A549 (cell line): Measurements from ENCODE around the gene TNFAIP2. TPM values are rescaled to one million over a fixed set of nuclear protein-coding genes. Genes with fewer than 3 reads are reported as not detected.

Experiments
- ATAC-seq, 2 experiments: fragments of 200-7000 bp in 1 of 2; fragments of >200 bp in 1 of 2; cut with Nextera tagmentation in 1 of 2; cut with Tn5 transposase in 1 of 2; 3 replicates each; pipeline versions ENCODE4 v1.8.0 to v1.9.1; 2018 to 2020; ENCODE audit warnings: mild to moderate bottlenecking in 1 of 2, moderate library complexity in 1 of 2
- CTCF ChIA-PET: fragments of 300-600 bp; sonication (Branson Sonifier 250); formaldehyde crosslinking; extraction: SDS; loops from one replicate; lab custom pipeline; 2021; ENCODE audit warnings: antibody characterized with exemption, inconsistent platforms; lab: Yijun Ruan, JAX
- POLR2A ChIA-PET: fragments of 350-600 bp; formaldehyde crosslinking; extraction: SDS; loops from one replicate; lab custom pipeline; 2021; ENCODE audit warnings: antibody characterized with exemption, inconsistent platforms; lab: Yijun Ruan, JAX
- DNase-seq, 2 experiments: peaks; one replicate each; pipeline versions ENCODE4 v3.0.0 to v3.0.0-alpha.2; 2011 to 2016; ENCODE audit warnings: low read depth in 1 of 2, low spot score in 1 of 2
- FAIRE-seq: peaks from 2 replicates; lab custom pipeline; 2011; peaks lifted over from hg19 to GRCh38; lab: Jason Lieb, UNC
- H3K27ac ChIP-seq, 2 experiments: fragments of >200 bp; sonication (Bioruptor Twin); formaldehyde crosslinking; 3 replicates each; pipeline ENCODE4 v1.5.1; 2016 to 2017
- H3K4me1 ChIP-seq: fragments of >200 bp; sonication (Bioruptor Twin); formaldehyde crosslinking; 3 replicates; pipeline ENCODE4 v1.6.1; 2016
- H3K4me2 ChIP-seq: fragments of >200 bp; sonication (Bioruptor Twin); formaldehyde crosslinking; 3 replicates; pipeline ENCODE4 v1.6.1; 2016
- H3K4me3 ChIP-seq: fragments of >200 bp; sonication (Bioruptor Twin); formaldehyde crosslinking; 3 replicates; pipeline ENCODE4 v1.5.1; 2016
- H3K9me3 ChIP-seq: fragments of >200 bp; sonication (Bioruptor Twin); formaldehyde crosslinking; 3 replicates; pipeline ENCODE4 v1.6.1; 2016
- BHLHE40 ChIP-seq: IDR thresholded peaks from 2 replicates; pipeline ENCODE4 v1.6.1; 2012; ENCODE audit warnings: low read depth, low read length, inconsistent platforms
- CBX8 ChIP-seq: fragments of 200-600 bp; sonication (generic); IDR thresholded peaks from 2 replicates; pipeline ENCODE4 v1.6.1; 2016
- CHD4 ChIP-seq: fragments of 200-600 bp; sonication (generic); IDR thresholded peaks from 2 replicates; pipeline ENCODE4 v1.6.1; 2016; ENCODE audit warnings: antibody characterized with exemption, mild to moderate bottlenecking, borderline replicate concordance
- CTCF ChIP-seq: fragments of >200 bp; sonication (Bioruptor Twin); formaldehyde crosslinking; IDR thresholded peaks from 3 replicates; pipeline ENCODE4 v1.5.1; 2016
- EHF ChIP-seq: fragments of 250-450 bp; sonication (Bioruptor Pico); IDR thresholded peaks from 2 replicates; pipeline ENCODE4 v1.5.0; 2020; ENCODE audit warnings: mild to moderate bottlenecking
- FOSB ChIP-seq: fragments of 250-450 bp; sonication (Bioruptor Pico); IDR thresholded peaks from 2 replicates; pipeline ENCODE4 v1.5.0; 2020; ENCODE audit warnings: mild to moderate bottlenecking, moderate library complexity
- HEYL ChIP-seq: fragments of 250-450 bp; sonication (Bioruptor Pico); IDR thresholded peaks from 2 replicates; pipeline ENCODE4 v1.8.0; 2021; ENCODE audit warnings: mild to moderate bottlenecking, moderate library complexity
- HOXA7 ChIP-seq: fragments of 250-450 bp; sonication (Bioruptor Pico); IDR thresholded peaks from 2 replicates; pipeline ENCODE4 v1.5.0; 2020; ENCODE audit warnings: mild to moderate bottlenecking, moderate library complexity
- HOXB13 ChIP-seq: fragments of 250-450 bp; sonication (Bioruptor Pico); IDR thresholded peaks from 2 replicates; pipeline ENCODE4 v1.5.0; 2020; ENCODE audit warnings: low read depth, mild to moderate bottlenecking, moderate library complexity
- JUN ChIP-seq, 2 experiments: fragments of >200 bp; sonication (Bioruptor Twin); formaldehyde crosslinking; IDR thresholded peaks; 2 replicates in 1 of 2; 3 replicates in 1 of 2; pipeline ENCODE4 v1.6.1; 2016 to 2017
- KDM1A ChIP-seq: fragments of 200-600 bp; sonication (generic); IDR thresholded peaks from 2 replicates; pipeline ENCODE4 v1.6.1; 2016; ENCODE audit warnings: low read depth, mild to moderate bottlenecking
- KDM5A ChIP-seq: fragments of 200-600 bp; sonication (generic); IDR thresholded peaks from 2 replicates; pipeline ENCODE4 v1.6.1; 2016; ENCODE audit warnings: antibody characterized with exemption, mild to moderate bottlenecking
- MAFK ChIP-seq: fragments of 450-650 bp; IDR thresholded peaks from 2 replicates; pipeline ENCODE4 v1.6.1; 2014; ENCODE audit not compliant: partially characterized antibody
- NFE2L2 ChIP-seq: fragments of 150-350 bp; conservative IDR thresholded peaks from 2 replicates; pipeline ENCODE4 v1.6.1; 2014; ENCODE audit warnings: low read length
- NPAS2 ChIP-seq: fragments of 250-450 bp; sonication (Bioruptor Pico); IDR thresholded peaks from 2 replicates; pipeline ENCODE4 v1.8.0; 2022; ENCODE audit warnings: mild to moderate bottlenecking, moderate library complexity, borderline replicate concordance
- POLR2A ChIP-seq: IDR thresholded peaks from 2 replicates; pipeline ENCODE4 v1.6.1; 2012; ENCODE audit warnings: mild to moderate bottlenecking, low read length
- RAD21 ChIP-seq, 2 experiments: fragments of >200 bp in 1 of 2; sonication (Bioruptor Twin) in 1 of 2; formaldehyde crosslinking in 1 of 2; IDR thresholded peaks in 1 of 2; conservative IDR thresholded peaks in 1 of 2; 2 replicates in 1 of 2; 3 replicates in 1 of 2; pipeline ENCODE4 v1.6.1; 2012 to 2018; ENCODE audit warnings: inconsistent platforms in 1 of 2
- RFX5 ChIP-seq: fragments of 450-650 bp; IDR thresholded peaks from 2 replicates; pipeline ENCODE4 v1.7.1; 2014; ENCODE audit warnings: antibody characterized with exemption, mild to moderate bottlenecking, moderate library complexity
- SMC3 ChIP-seq: fragments of >200 bp; sonication (Bioruptor Twin); formaldehyde crosslinking; IDR thresholded peaks from 3 replicates; pipeline ENCODE4 v1.6.1; 2018; ENCODE audit warnings: inconsistent platforms
- SREBF2 ChIP-seq: fragments of 450-650 bp; IDR thresholded peaks from 2 replicates; pipeline ENCODE4 v1.6.1; 2014; ENCODE audit warnings: mild to moderate bottlenecking, moderate library complexity
- ZFP36 ChIP-seq: fragments of 450-650 bp; IDR thresholded peaks from 2 replicates; pipeline ENCODE4 v1.6.1; 2014; ENCODE audit warnings: borderline replicate concordance; ENCODE audit not compliant: partially characterized antibody
- ZNF302 ChIP-seq: fragments of 250-450 bp; sonication (Bioruptor Pico); IDR thresholded peaks from 2 replicates; pipeline ENCODE4 v1.9.0; 2021; ENCODE audit warnings: inconsistent platforms, mild to moderate bottlenecking, moderate library complexity
- WGBS: methylation state at CpG from one replicate; pipeline ENCODE4 v1.1.6; 2017; ENCODE audit errors: missing lambda C conversion rate; 5-methylcytosine and 5-hydroxymethylcytosine counted together
- polyA plus RNA-seq, 4 experiments: library from polyadenylated mRNA; depleted of rRNA in 3 of 4; stranded (reverse); fragments of >200 nt; fragmentation: RNase III in 1 of 4; extraction: RNeasy Plus Mini Kit Qiagen cat#74134 plus additional on column Dnase treatment in 1 of 4; gene quantifications; 2 replicates in 3 of 4; 3 replicates in 1 of 4; pipeline ENCODE4 v1.2.3, GENCODE V29; 2011 to 2017
- TF ChIP-seq, protein P1 (sequence below): IDR thresholded peaks from 2 replicates; pipeline ENCODE4 v1.6.1; 2012

Gene TNFAIP2
- polyA plus RNA-seq, 2 of the 4 experiments (the other 2 are of a cell fraction), result 222 to 254 TPM

DNA sequence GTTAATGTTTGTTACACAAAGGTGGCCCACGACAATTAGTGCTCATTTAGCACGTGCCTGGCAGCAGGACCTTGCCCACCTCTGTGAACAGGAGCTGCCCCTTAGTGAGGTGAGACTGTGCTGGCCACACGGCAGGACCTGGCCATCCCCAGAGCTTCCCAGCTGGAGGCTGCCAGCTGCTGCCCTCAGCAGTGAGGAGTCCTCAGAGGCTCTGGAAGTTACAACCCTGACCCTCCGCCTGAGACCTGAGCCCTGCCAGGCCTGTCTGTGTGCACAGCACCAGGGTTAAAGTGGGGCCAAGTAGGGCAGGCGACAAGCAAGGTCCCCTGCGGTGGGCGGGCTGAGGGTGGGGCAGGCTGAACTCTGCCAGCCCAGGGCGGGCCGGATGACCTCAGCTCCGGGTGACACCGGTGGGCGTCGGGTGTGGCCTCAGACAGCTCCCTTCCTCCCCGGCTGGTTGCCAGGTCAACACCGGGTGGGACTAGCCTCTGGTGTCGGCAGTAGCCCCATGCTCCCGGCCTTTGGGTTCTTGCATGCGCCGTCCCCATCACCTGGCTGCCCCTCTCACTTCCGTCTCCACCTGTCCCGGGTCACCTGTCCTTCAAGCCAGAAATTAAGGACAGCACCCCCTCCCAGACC lies 48.4 kb upstream of the TNFAIP2 start:
- ChIA-PET POLR2A (interaction anchor here (0.6 to 1.3 kb wide), 2 partner anchors 259 to 306 kb away, joined by 3 to 4 read pairs; partner anchors contain the start of gene EIF5), CTCF (interaction anchor here (0.5 to 11.1 kb wide), 37 partner anchors 9 to 1004 kb away, joined by 3 to 259 read pairs (median 4); partner anchors contain the start of genes EXOC3L4 and LBHD2)
- H3K9me3 ChIP-seq, result no peaks in the 10 kb centered on the region
- peak overlapping the region; percentile 97 to 99 for H3K27ac ChIP-seq
- H3K4me3 ChIP-seq, result peak overlapping the region; percentile 58
- peak; percentile 20 to 32 for ATAC-seq
- peak overlapping the region; percentile 96 for H3K4me2 ChIP-seq
- TF ChIP-seq JUN (IDR thresholded peaks at IDR 0.05) (peak in 1 of 2 experiments; percentile 21; a peak in 1 of 5 replicates), RFX5 (no peak), ZNF302 (CRISPR knock-in tag) (peak; percentile 44; the same call in 1 of the 2 replicates), NFE2L2 (no peak), BHLHE40 (no peak), EHF (CRISPR knock-in tag) (0 out of 2 replicates have a peak, but pooled peaks have one; percentile 47), MAFK (no peak), HOXB13 (peak; percentile 30; the same call in 1 of the 2 replicates), FOSB (CRISPR knock-in tag) (no peak), KDM5A (no peak), ZFP36 (no peak), NPAS2 (no peak), HEYL (CRISPR knock-in tag) (no peak), CBX8 (no peak), POLR2A (peak; percentile 19; the same call in 1 of the 2 replicates)
- TF ChIP-seq, protein P1, sequence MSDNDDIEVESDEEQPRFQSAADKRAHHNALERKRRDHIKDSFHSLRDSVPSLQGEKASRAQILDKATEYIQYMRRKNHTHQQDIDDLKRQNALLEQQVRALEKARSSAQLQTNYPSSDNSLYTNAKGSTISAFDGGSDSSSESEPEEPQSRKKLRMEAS, result peak; percentile 52
- FAIRE-seq, result no peak
- WGBS, result 3% methylated on average over 12 of the region's 21 CpGs
- peaks cover 54% of the 10 kb centered on the region for H3K4me1 ChIP-seq
- DNase-seq, result peak; percentile 54 to 86

DNA sequence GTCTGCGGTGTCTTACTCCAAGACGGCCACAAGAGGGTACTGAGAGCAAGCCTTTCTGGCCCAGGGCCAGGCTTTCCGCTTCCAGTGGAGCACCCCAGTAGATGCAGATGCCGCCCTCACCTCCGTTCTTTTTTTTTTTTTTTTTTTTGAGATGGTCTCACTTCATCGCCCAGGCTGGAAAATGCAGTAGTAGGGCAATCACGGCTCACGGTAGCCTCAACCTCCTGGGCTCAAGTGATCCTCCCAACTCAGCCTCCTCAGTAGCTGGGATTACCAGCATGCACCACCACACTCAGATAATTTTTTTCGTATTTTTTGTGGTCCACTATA lies 44.9 kb upstream of the TNFAIP2 start:
- H3K27ac ChIP-seq, result peak overlapping the region in 1 of 2 experiments; percentile 56; a peak in 3 of 6 replicates
- ATAC-seq, result peak; percentile 26 to 35; a peak in 4 of 6 replicates
- H3K4me3 ChIP-seq, result no peak overlapping the region
- ChIA-PET POLR2A (no interaction called here), CTCF (interaction anchor here (0.6 to 11.1 kb wide), 16 partner anchors 9 to 357 kb away, joined by 3 to 259 read pairs (median 4); partner anchors contain the start of gene EXOC3L4)
- no peak for TF ChIP-seq ZFP36
- no peak for TF ChIP-seq KDM5A
- peak; percentile 73 to 77 for TF ChIP-seq RAD21 (conservative IDR thresholded peaks at IDR 0.05 in 1 of 2, IDR thresholded peaks at IDR 0.05 in 1 of 2)
- no peak for TF ChIP-seq SREBF2
- TF ChIP-seq ZNF302 (CRISPR knock-in tag), result no peak
- TF ChIP-seq CTCF, result peak; percentile 75
- no peak for TF ChIP-seq KDM1A
- TF ChIP-seq HOXA7 (CRISPR knock-in tag), result no peak
- peak; percentile 87 for TF ChIP-seq SMC3
- peaks cover 19% of the 10 kb centered on the region for H3K4me1 ChIP-seq
- H3K4me2 ChIP-seq, result peak overlapping the region; percentile 32
- peak; percentile 86 to 87 for DNase-seq
- 1% methylated on average over 9 of the region's 9 CpGs for WGBS
- no peak for FAIRE-seq
- no peaks in the 10 kb centered on the region for H3K9me3 ChIP-seq

DNA sequence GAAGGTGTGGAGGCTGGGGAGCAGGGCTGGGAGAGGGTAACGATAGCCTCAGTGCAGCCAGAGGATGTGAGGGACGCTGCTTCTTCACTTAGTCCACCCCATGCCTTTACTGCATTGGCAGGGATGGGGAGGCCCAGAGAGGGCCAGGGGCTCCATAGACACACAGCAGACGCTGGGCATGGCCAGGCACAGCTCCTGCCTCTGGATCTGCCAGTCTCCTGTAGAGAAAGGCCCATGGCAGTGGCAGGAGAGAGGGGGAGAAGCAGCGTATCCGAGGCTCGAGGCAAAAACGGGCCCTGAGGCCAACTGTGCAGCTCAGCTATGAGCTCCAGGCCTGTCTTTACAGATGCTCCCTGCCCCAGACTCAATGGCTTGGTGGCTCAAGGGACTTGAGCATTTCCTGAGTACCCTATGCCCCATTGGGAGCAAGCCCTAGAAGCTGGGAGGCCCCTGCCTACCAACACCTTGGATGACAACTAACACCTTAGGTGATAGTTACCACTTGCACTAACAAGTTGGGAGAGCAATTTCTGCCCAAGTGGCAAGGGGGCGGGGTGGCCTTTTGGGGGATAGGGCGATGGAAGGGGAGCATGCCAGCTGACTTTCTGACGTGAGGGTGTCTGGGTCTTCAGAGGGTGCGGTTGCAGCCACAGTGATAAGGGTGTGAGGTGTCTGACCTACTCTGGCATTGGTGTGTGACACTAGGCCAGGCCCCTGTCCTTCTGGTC lies 44.2 kb upstream of the TNFAIP2 start:
- FAIRE-seq, result no peak
- no peak for DNase-seq
- ATAC-seq, result no peak
- TF ChIP-seq HOXA7 (CRISPR knock-in tag) (no peak), ZFP36 (no peak), JUN (IDR thresholded peaks at IDR 0.05) (no peak), CHD4 (no peak)
- ChIA-PET CTCF (interaction anchor here (0.5 to 11.1 kb wide), 21 partner anchors 10 to 357 kb away, joined by 3 to 259 read pairs (median 4); partner anchors contain the start of gene EXOC3L4), POLR2A (no interaction called here)
- 59% methylated on average over 11 of the region's 11 CpGs for WGBS
- Histone ChIP-seq H3K27ac (0 out of 6 replicates have a peak overlapping the region, but pooled peaks of 1 of the 2 experiments have one; percentile 1), H3K9me3 (no peaks in the 10 kb centered on the region), H3K4me2 (no peak overlapping the region; the same call in 2 of the 3 replicates), H3K4me1 (peaks cover 13% of the 10 kb centered on the region), H3K4me3 (no peak overlapping the region)
